SU-DHL-6 (cell line): ENCODE results near the gene HSD17B12.

Experiments used
- H2AFZ ChIP-seq: fragments of 200-600 bp; sonication (generic); 2 replicates; pipeline ENCODE4 v1.6.1; 2014; ENCODE audit warnings: low read depth, mild to moderate bottlenecking, moderate library complexity, mixed read lengths, antibody characterized with exemption, low read length; ENCODE audit not compliant: severe bottlenecking
- H3F3A ChIP-seq: fragments of 200-600 bp; shearing (Covaris generic); 2 replicates; pipeline ENCODE4 v1.6.0; 2016; ENCODE audit warnings: antibody characterized with exemption, mild to moderate bottlenecking; ENCODE audit not compliant: insufficient read depth
- H3K27ac ChIP-seq: fragments of 200-600 bp; sonication (generic); 2 replicates; pipeline ENCODE4 v1.5.1; 2016; ENCODE audit warnings: low read depth, mild to moderate bottlenecking, low read length, moderate library complexity, mixed read lengths
- H3K27me3 ChIP-seq: fragments of 200-600 bp; sonication (generic), shearing (Covaris generic); 2 replicates; pipeline ENCODE4 v1.6.0; 2014; ENCODE audit warnings: mild to moderate bottlenecking, low read length
- H3K36me3 ChIP-seq: fragments of 200-600 bp; sonication (generic); 2 replicates; pipeline ENCODE4 v1.6.1; 2014; ENCODE audit warnings: mild to moderate bottlenecking, low read length, mixed read lengths
- H3K4me2 ChIP-seq: fragments of 300-600, 200-600 bp; shearing (Covaris generic), sonication (generic); 2 replicates; pipeline ENCODE4 v1.6.0; 2014; ENCODE audit warnings: low read length, low read depth, mild to moderate bottlenecking; ENCODE audit not compliant: poor library complexity, severe bottlenecking
- H3K4me3 ChIP-seq: fragments of 200-600 bp; sonication (generic); 2 replicates; pipeline ENCODE4 v1.5.1; 2014; ENCODE audit warnings: antibody characterized with exemption, low read length, mild to moderate bottlenecking, mixed read lengths; ENCODE audit not compliant: insufficient read depth, poor library complexity, severe bottlenecking
- H3K79me2 ChIP-seq: fragments of 200-600 bp; sonication (generic); 2 replicates; pipeline ENCODE4 v1.6.1; 2014; ENCODE audit warnings: mild to moderate bottlenecking, low read length, moderate library complexity; ENCODE audit not compliant: insufficient read depth
- H3K9ac ChIP-seq: fragments of 200-600 bp; sonication (generic); 2 replicates; pipeline ENCODE4 v1.7.0; 2014; ENCODE audit warnings: mild to moderate bottlenecking, low read length
- H3K9me2 ChIP-seq: fragments of 200-600 bp; sonication (generic); replicated peaks from 2 replicates; pipeline ENCODE4 v1.6.1; 2014; ENCODE audit warnings: low read length; ENCODE audit not compliant: insufficient read depth
- H3K9me3 ChIP-seq: fragments of 200-600 bp; sonication (generic); 2 replicates; pipeline ENCODE4 v1.6.1; 2014; ENCODE audit warnings: low read length, mixed read lengths; ENCODE audit not compliant: insufficient read depth
- H4K20me1 ChIP-seq: fragments of 200-600 bp; sonication (generic); 2 replicates; pipeline ENCODE4 v1.6.1; 2014; ENCODE audit warnings: low read depth, mild to moderate bottlenecking, antibody characterized with exemption, low read length, moderate library complexity, mixed read lengths
- CTCF ChIP-seq: fragments of 200-600 bp; sonication (generic); IDR thresholded peaks from one replicate; pipeline ENCODE4 v1.5.1; 2017; ENCODE audit warnings: antibody characterized with exemption, mild to moderate bottlenecking, low read length, moderate library complexity; ENCODE audit not compliant: insufficient read depth, poor library complexity, severe bottlenecking
- EZH2phosphoT487 ChIP-seq: fragments of 200-600 bp; sonication (generic), shearing (Covaris generic); conservative IDR thresholded peaks from 2 replicates; pipeline ENCODE4 v1.6.1; 2018; ENCODE audit warnings: mild to moderate bottlenecking, antibody characterized with exemption, low read length, moderate library complexity, mixed read lengths

The HSD17B12 gene

GRCh38 chr11:43785318-43785717 is 104.8 kb downstream of the HSD17B12 start:
- H4K20me1 ChIP-seq = no peaks in the 10 kb centered on the region
- peaks cover 18% of the 10 kb centered on the region; the same call in 1 of the 2 replicates for H3K9me3 ChIP-seq
- no peaks in the 10 kb centered on the region for H3K9me2 ChIP-seq
- peaks cover 6% of the 10 kb centered on the region for H3F3A ChIP-seq
- H3K79me2 ChIP-seq = peaks cover 15% of the 10 kb centered on the region
- H2AFZ ChIP-seq = no peak overlapping the region
- H3K27ac ChIP-seq = no peak overlapping the region
- H3K27me3 ChIP-seq = no peaks in the 10 kb centered on the region
- peaks cover 31% of the 10 kb centered on the region for H3K36me3 ChIP-seq
- no peak overlapping the region for H3K4me2 ChIP-seq
- H3K4me3 ChIP-seq = no peak overlapping the region
- no peak overlapping the region for H3K9ac ChIP-seq
- TF ChIP-seq EZH2phosphoT487 = no peak
- no peak for TF ChIP-seq CTCF

- Histone ChIP-seq H3K36me3 (peaks cover 31% of the 10 kb centered on the region), H3K9ac (no peak overlapping the region), H3K27ac (no peak overlapping the region), H2AFZ (no peak overlapping the region), H3K4me3 (no peak overlapping the region), H3K4me2 (no peak overlapping the region), H4K20me1 (no peaks in the 10 kb centered on the region), H3F3A (peaks cover 6% of the 10 kb centered on the region), H3K27me3 (no peaks in the 10 kb centered on the region), H3K9me3 (peaks cover 18% of the 10 kb centered on the region; the same call in 1 of the 2 replicates), H3K9me2 (no peaks in the 10 kb centered on the region), H3K79me2 (peaks cover 15% of the 10 kb centered on the region)
- no peak for TF ChIP-seq EZH2phosphoT487
- no peak for TF ChIP-seq CTCF
These were observed 105.5 kb downstream of the HSD17B12 start for GRCh38 chr11:43786016-43786415.

- peak overlapping the region; percentile 1 for H3K4me3 ChIP-seq
These were observed 107.3 kb downstream of the HSD17B12 start for GRCh38 chr11:43787824-43788223.

More at GRCh38 chr11:43787824-43788223, 107.3 kb downstream of the HSD17B12 start:
- peaks cover 17% of the 10 kb centered on the region for H3K36me3 ChIP-seq
- H4K20me1 ChIP-seq = no peaks in the 10 kb centered on the region
- peaks cover 13% of the 10 kb centered on the region; the same call in 1 of the 2 replicates for H3K9me3 ChIP-seq
- no peaks in the 10 kb centered on the region for H3K9me2 ChIP-seq
- H3K4me2 ChIP-seq = peak overlapping the region; percentile 68
- peak overlapping the region; percentile 76 for H3K27ac ChIP-seq
- peak overlapping the region; percentile 40 for H3K9ac ChIP-seq
- no peak for TF ChIP-seq CTCF
- no peak for TF ChIP-seq EZH2phosphoT487
- H3K27me3 ChIP-seq = no peaks in the 10 kb centered on the region
- H3K79me2 ChIP-seq = peaks cover 10% of the 10 kb centered on the region
- H2AFZ ChIP-seq = no peak overlapping the region
- peaks cover 6% of the 10 kb centered on the region for H3F3A ChIP-seq
